Neural progenitor cell (in vitro differentiated cells): ENCODE results near the gene BSND.

Experiments used
- CTCF ChIP-seq: fragments of 200-600 bp; sonication (generic); IDR thresholded peaks from 2 replicates; pipeline ENCODE4 v1.5.1; 2017; ENCODE audit warnings: antibody characterized with exemption, mild to moderate bottlenecking
- EZH2 ChIP-seq: fragments of 200-600 bp; sonication (generic); IDR thresholded peaks from 2 replicates; pipeline ENCODE4 v1.6.1; 2017; ENCODE audit warnings: antibody characterized with exemption, mild to moderate bottlenecking, moderate library complexity
- EZH2phosphoT487 ChIP-seq: fragments of 200-600 bp; sonication (generic); IDR thresholded peaks from 2 replicates; pipeline ENCODE4 v1.6.1; 2017; ENCODE audit warnings: antibody characterized with exemption

DNA sequence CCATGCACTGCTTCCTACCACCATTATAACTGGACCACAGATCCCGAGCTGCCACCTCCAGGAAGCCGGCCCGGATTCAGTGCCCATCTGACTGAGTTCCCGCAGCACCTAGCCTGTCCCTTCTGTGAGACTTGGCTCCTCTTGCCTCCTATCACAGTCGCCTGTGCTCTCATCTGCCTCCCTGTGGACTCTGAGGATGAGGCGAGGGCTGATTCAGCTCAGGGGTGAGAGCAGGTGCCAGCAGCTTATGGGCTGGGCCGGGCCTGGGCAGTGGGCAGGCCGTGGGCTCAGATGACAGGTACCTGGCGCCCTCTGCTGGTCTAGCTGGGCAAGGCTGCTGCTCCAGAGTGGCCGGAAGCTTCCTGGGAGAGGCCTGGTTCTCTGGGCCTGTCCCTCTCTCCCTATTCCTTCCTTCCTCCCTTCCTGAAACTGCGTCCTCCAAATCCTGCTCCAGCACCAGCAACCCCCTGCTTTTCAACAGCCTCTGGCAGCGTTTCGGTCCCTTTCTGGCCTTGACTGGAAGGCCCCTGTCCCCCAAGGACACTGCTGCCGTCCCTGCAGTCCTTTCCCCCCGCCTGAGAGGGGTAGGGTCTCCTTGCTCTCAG is 23.3 kb downstream of the BSND start:
- TF ChIP-seq CTCF, result peak; percentile 89
- TF ChIP-seq EZH2phosphoT487, result no peak
- TF ChIP-seq EZH2, result no peak
